Effector memory CD4-positive, alpha-beta T cell (primary cell): ENCODE measurements around the gene MS4A15.

ENCODE experiments used
- DNase-seq, 3 donors: peaks; one replicate each; pipeline ENCODE4 v3.0.0-alpha.2; 2020
- H3K27ac ChIP-seq: 2 replicates; pipeline ENCODE4 v1.7.0; 2013; ENCODE audit warnings: mild to moderate bottlenecking, low read length, moderate library complexity; ENCODE audit not compliant: insufficient read depth, poor library complexity, severe bottlenecking
- H3K27me3 ChIP-seq: replicated peaks from 2 replicates; pipeline ENCODE4 v1.7.0; 2013; ENCODE audit warnings: mild to moderate bottlenecking, low read length; ENCODE audit not compliant: insufficient read depth, control insufficient read depth, poor library complexity, severe bottlenecking
- H3K36me3 ChIP-seq: 2 replicates; pipeline ENCODE4 v1.7.0; 2013; ENCODE audit warnings: mild to moderate bottlenecking, low read length, moderate library complexity; ENCODE audit not compliant: control insufficient read depth, insufficient read depth
- H3K4me1 ChIP-seq: 2 replicates; pipeline ENCODE4 v1.7.0; 2013; ENCODE audit warnings: low read length, mild to moderate bottlenecking; ENCODE audit not compliant: control insufficient read depth, insufficient read depth, poor library complexity, severe bottlenecking
- H3K4me3 ChIP-seq: 2 replicates; pipeline ENCODE4 v1.7.0; 2013; ENCODE audit warnings: low read length, low read depth, mild to moderate bottlenecking; ENCODE audit not compliant: insufficient read depth, poor library complexity, severe bottlenecking
- H3K9me3 ChIP-seq: 2 replicates; pipeline ENCODE4 v1.7.0; 2013; ENCODE audit warnings: mild to moderate bottlenecking, low read length, moderate library complexity; ENCODE audit not compliant: control insufficient read depth

Gene MS4A15

GRCh38 chr11:60795291-60795690, 38.6 kb downstream of the MS4A15 start:
- Histone ChIP-seq H3K27me3 (peaks cover 3% of the 10 kb centered on the region), H3K4me1 (no peaks in the 10 kb centered on the region), H3K36me3 (no peaks in the 10 kb centered on the region), H3K4me3 (no peak overlapping the region), H3K27ac (no peak overlapping the region), H3K9me3 (no peaks in the 10 kb centered on the region)
- no peak for DNase-seq

GRCh38 chr11:60797846-60798630, 41.4 kb downstream of the MS4A15 start:
- peaks cover 3% of the 10 kb centered on the region for H3K27me3 ChIP-seq
- H3K4me1 ChIP-seq, result no peaks in the 10 kb centered on the region
- H3K36me3 ChIP-seq, result no peaks in the 10 kb centered on the region
- no peak overlapping the region for H3K4me3 ChIP-seq
- no peak overlapping the region for H3K27ac ChIP-seq
- DNase-seq, result no peak
- H3K9me3 ChIP-seq, result no peaks in the 10 kb centered on the region

- no peaks in the 10 kb centered on the region for H3K9me3 ChIP-seq
- H3K36me3 ChIP-seq, result no peaks in the 10 kb centered on the region
- DNase-seq, result no peak
- no peak overlapping the region for H3K4me3 ChIP-seq
- H3K4me1 ChIP-seq, result no peaks in the 10 kb centered on the region
- peaks cover 3% of the 10 kb centered on the region for H3K27me3 ChIP-seq
- no peak overlapping the region for H3K27ac ChIP-seq
These were observed 42.0 kb downstream of the MS4A15 start for GRCh38 chr11:60798631-60799030.

GRCh38 chr11:60801194-60801593, 44.5 kb downstream of the MS4A15 start:
- Histone ChIP-seq H3K9me3 (no peaks in the 10 kb centered on the region), H3K4me1 (no peaks in the 10 kb centered on the region), H3K27me3 (peaks cover 3% of the 10 kb centered on the region), H3K27ac (no peak overlapping the region), H3K36me3 (no peaks in the 10 kb centered on the region), H3K4me3 (no peak overlapping the region)
- DNase-seq, result no peak

GRCh38 chr11:60803273-60803936, 46.7 kb downstream of the MS4A15 start:
- H3K27me3 ChIP-seq, result no peaks in the 10 kb centered on the region
- no peaks in the 10 kb centered on the region for H3K9me3 ChIP-seq
- no peaks in the 10 kb centered on the region for H3K4me1 ChIP-seq
- H3K36me3 ChIP-seq, result no peaks in the 10 kb centered on the region
- no peak for DNase-seq
- no peak overlapping the region for H3K4me3 ChIP-seq
- no peak overlapping the region for H3K27ac ChIP-seq

DNA sequence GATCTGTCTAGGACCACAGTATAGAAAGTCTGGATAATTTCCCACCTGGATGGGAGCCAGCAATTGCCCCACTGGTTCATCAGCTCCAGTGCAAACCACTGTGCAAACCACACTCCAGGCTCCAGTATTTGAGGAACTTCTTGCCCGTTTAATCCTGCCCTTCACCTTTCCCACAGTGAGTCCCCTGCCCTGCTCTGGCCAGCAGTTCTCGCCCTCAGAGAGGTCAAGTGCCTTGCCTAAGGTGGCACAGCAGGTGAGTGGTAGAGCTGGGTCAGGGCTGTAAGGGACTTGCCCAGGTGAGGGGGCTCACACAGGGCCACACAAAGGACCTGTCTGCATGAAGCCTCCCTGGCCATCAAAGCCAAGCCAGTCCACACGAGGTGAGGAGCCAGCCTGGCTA, 52.6 kb downstream of the MS4A15 start:
- Histone ChIP-seq H3K27ac (no peak overlapping the region), H3K4me1 (no peaks in the 10 kb centered on the region), H3K36me3 (no peaks in the 10 kb centered on the region), H3K27me3 (no peaks in the 10 kb centered on the region), H3K4me3 (no peak overlapping the region), H3K9me3 (no peaks in the 10 kb centered on the region)
- no peak for DNase-seq

GRCh38 chr11:60809691-60810090, 53.0 kb downstream of the MS4A15 start:
- DNase-seq, result no peak
- no peaks in the 10 kb centered on the region for H3K9me3 ChIP-seq
- H3K4me3 ChIP-seq, result no peak overlapping the region
- H3K27me3 ChIP-seq, result no peaks in the 10 kb centered on the region
- no peaks in the 10 kb centered on the region for H3K4me1 ChIP-seq
- H3K36me3 ChIP-seq, result no peaks in the 10 kb centered on the region
- no peak overlapping the region for H3K27ac ChIP-seq

DNA sequence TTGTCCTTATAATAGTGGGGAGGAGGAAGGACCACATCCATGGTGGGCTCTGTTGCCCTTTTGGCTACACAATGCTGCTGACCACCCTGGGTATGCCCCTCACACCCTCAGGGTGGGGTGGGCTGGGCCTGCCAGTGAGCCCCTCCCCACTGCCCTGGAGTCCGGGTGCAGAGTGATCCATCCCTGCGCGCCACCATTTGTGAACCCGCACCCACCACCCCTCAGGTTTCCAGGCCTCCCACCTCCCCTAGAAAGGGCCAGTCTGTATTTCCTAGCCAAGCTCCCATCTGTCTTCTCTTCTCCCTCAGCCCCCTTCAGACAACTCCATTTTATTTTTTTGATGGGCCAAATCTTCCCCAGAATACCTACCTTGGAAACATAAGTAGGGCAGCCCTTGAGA, 53.5 kb downstream of the MS4A15 start:
- Histone ChIP-seq H3K4me1 (no peaks in the 10 kb centered on the region), H3K9me3 (no peaks in the 10 kb centered on the region), H3K36me3 (no peaks in the 10 kb centered on the region), H3K27ac (no peak overlapping the region), H3K27me3 (no peaks in the 10 kb centered on the region), H3K4me3 (no peak overlapping the region)
- DNase-seq, result no peak

DNA sequence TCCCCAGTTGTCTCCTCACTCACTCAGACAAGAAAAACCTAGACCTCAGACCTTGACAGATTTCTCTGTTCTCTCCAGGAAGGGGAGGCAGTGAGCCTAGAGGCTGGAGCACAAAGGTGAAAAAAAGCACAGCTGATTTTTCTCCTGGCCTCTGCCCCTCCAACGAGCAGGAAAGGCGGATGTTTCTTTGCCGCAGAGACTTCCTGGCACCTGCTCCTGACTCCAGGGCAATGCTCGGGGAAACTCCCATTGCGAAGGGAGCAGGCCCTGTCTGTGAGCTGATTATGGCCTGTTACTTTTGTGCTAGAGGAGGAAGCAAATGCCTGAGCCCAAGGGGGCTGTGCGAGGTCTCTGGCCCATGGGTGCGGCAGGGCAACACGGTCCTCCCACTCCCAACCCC, 53.9 kb downstream of the MS4A15 start:
- no peaks in the 10 kb centered on the region for H3K36me3 ChIP-seq
- DNase-seq, result no peak

DNA sequence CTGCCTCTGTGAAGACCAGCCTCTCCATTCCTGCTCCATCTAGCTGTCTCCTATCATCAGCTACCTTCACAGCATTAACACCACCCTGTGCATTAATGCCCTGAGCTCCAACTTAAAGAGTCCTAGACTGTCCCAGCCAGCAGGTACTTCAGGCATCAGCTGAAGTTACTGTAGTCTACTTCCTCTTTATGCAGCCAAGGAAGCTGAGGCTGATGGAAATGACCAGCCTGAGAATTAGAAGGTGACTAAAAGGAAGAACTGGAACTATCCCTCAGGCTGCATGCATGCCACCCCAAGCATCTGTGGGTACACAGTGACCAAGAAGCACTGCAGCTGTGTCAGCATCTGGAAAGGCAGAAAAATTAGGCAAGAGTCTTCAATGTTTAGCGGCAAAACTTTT, 56.7 kb downstream of the MS4A15 start:
- no peak for DNase-seq
- H3K36me3 ChIP-seq, result no peaks in the 10 kb centered on the region
- no peak overlapping the region for H3K4me3 ChIP-seq
- H3K4me1 ChIP-seq, result no peaks in the 10 kb centered on the region
- H3K27me3 ChIP-seq, result no peaks in the 10 kb centered on the region
- no peak overlapping the region for H3K27ac ChIP-seq
- H3K9me3 ChIP-seq, result peaks cover 10% of the 10 kb centered on the region

More for the DNA sequence above, 53.9 kb downstream of the MS4A15 start:
- no peaks in the 10 kb centered on the region for H3K4me1 ChIP-seq
- H3K27ac ChIP-seq, result no peak overlapping the region
- no peaks in the 10 kb centered on the region for H3K27me3 ChIP-seq
- H3K9me3 ChIP-seq, result no peaks in the 10 kb centered on the region
- no peak overlapping the region for H3K4me3 ChIP-seq
